Mucosa of descending colon (tissue), 3 donors: Measurements from ENCODE around the gene MBNL2. TPM values are rescaled to one million over a fixed set of nuclear protein-coding genes. Genes with fewer than 3 reads are reported as not detected.

Source experiments
- ATAC-seq: fragments of 200-7000 bp; cut with Tn5 transposase; one replicate; pipeline ENCODE4 v1.9.1; 2020; ENCODE audit warnings: mild to moderate bottlenecking, moderate library complexity
- DNase-seq, 3 donors: peaks; one replicate each; pipeline ENCODE4 v3.0.0-alpha.2; 2020
- H3K36me3 ChIP-seq: fragments of 200-600 bp; one replicate; pipeline ENCODE4 v1.8.0; 2021; ENCODE audit warnings: low read depth, mild to moderate bottlenecking
- H3K4me1 ChIP-seq: fragments of 200-600 bp; one replicate; pipeline ENCODE4 v1.8.0; 2021; ENCODE audit warnings: low read depth, mild to moderate bottlenecking
- H3K4me3 ChIP-seq: fragments of 200-600 bp; one replicate; pipeline ENCODE4 v1.8.0; 2021; ENCODE audit warnings: mild to moderate bottlenecking
- H3K9me3 ChIP-seq: fragments of 200-600 bp; one replicate; pipeline ENCODE4 v1.8.0; 2021; ENCODE audit warnings: mild to moderate bottlenecking
- CTCF ChIP-seq: fragments of 200-600 bp; IDR thresholded peaks from one replicate; pipeline ENCODE4 v1.8.0; 2022; ENCODE audit warnings: antibody characterized with exemption, mild to moderate bottlenecking
- intact Hi-C, 2 donors: fragments of 100-400 bp; cut with DNase I in 1 of 2; cut with micrococcal nuclease in 1 of 2; formaldehyde crosslinking; loops; one replicate each; pipeline versions ENCODE4 v1.11.0 to v1.11.1; 2022; cut with DNase I, micrococcal nuclease
- total RNA-seq, 3 donors: library from RNA; stranded (reverse); fragmentation: NEBNext Ultra II Directional in 2 of 3; extraction: Animal tissue kit (Norgen Biotek cat#: 25700) in 2 of 3; gene quantifications; one replicate each; pipeline versions ENCODE4 v1.2.1 to v1.2.4, GENCODE V29; 2021 to 2023
- donor health status: DM: no; HTN: no; CAD: no; lungs with moderate emphysema.
- donor health status: DM: no; HTN: no; CAD: no.
- donor health status: DM: no; HTN: yes; CAD: no.

The MBNL2 gene
- total RNA-seq, 3 donors from 2014 or later: 41.0 to 75.1 (median 47.2) TPM

- Histone ChIP-seq H3K36me3 (no peaks in the 10 kb centered on the region), H3K4me1 (no peaks in the 10 kb centered on the region), H3K9me3 (no peaks in the 10 kb centered on the region), H3K4me3 (no peak overlapping the region)
- no peak for DNase-seq
- TF ChIP-seq CTCF: no peak
- ATAC-seq: no peak
- intact Hi-C loops: no loop called here
Measured at GRCh38 chr13:97325738-97326137, 103.6 kb downstream of the MBNL2 start.

- no peaks in the 10 kb centered on the region for H3K4me1 ChIP-seq
- H3K36me3 ChIP-seq: no peaks in the 10 kb centered on the region
- intact Hi-C loops: no loop called here
- DNase-seq: no peak
- ATAC-seq: no peak
- no peak overlapping the region for H3K4me3 ChIP-seq
- no peaks in the 10 kb centered on the region for H3K9me3 ChIP-seq
- no peak for TF ChIP-seq CTCF
Measured at GRCh38 chr13:97327086-97327485, 105.0 kb downstream of the MBNL2 start.

- H3K4me1 ChIP-seq: no peaks in the 10 kb centered on the region
- ATAC-seq (no peak), DNase-seq (no peak)
- TF ChIP-seq CTCF: no peak
- intact Hi-C loops: no loop called here
- no peak overlapping the region for H3K4me3 ChIP-seq
- H3K36me3 ChIP-seq: no peaks in the 10 kb centered on the region
- H3K9me3 ChIP-seq: no peaks in the 10 kb centered on the region
Measured at GRCh38 chr13:97327506-97328221, 105.5 kb downstream of the MBNL2 start.

- intact Hi-C loops: no loop called here
- ATAC-seq: no peak
- Histone ChIP-seq H3K9me3 (no peaks in the 10 kb centered on the region), H3K36me3 (no peaks in the 10 kb centered on the region), H3K4me1 (no peaks in the 10 kb centered on the region), H3K4me3 (no peak overlapping the region)
- TF ChIP-seq CTCF: no peak
- no peak for DNase-seq
Measured at GRCh38 chr13:97328222-97328790, 106.2 kb downstream of the MBNL2 start.

GRCh38 chr13:97329331-97329730 is 107.2 kb downstream of the MBNL2 start:
- DNase-seq: no peak
- intact Hi-C loops: no loop called here

More at GRCh38 chr13:97329331-97329730, 107.2 kb downstream of the MBNL2 start:
- no peak for ATAC-seq
- H3K9me3 ChIP-seq: no peaks in the 10 kb centered on the region
- no peaks in the 10 kb centered on the region for H3K36me3 ChIP-seq
- H3K4me1 ChIP-seq: no peaks in the 10 kb centered on the region
- no peak overlapping the region for H3K4me3 ChIP-seq
- TF ChIP-seq CTCF: no peak
